Erythroblast (primary cell): ENCODE data around the gene CROCC2.

Experiments used
- GATA1 ChIP-seq: IDR thresholded peaks from 2 replicates; pipeline ENCODE4 v1.6.1; 2011; ENCODE audit warnings: low read depth, mild to moderate bottlenecking, control low read depth, low read length, moderate library complexity
- POLR2A ChIP-seq: IDR thresholded peaks from 2 replicates; pipeline ENCODE4 v1.6.1; 2011; ENCODE audit warnings: mild to moderate bottlenecking, low read length

DNA sequence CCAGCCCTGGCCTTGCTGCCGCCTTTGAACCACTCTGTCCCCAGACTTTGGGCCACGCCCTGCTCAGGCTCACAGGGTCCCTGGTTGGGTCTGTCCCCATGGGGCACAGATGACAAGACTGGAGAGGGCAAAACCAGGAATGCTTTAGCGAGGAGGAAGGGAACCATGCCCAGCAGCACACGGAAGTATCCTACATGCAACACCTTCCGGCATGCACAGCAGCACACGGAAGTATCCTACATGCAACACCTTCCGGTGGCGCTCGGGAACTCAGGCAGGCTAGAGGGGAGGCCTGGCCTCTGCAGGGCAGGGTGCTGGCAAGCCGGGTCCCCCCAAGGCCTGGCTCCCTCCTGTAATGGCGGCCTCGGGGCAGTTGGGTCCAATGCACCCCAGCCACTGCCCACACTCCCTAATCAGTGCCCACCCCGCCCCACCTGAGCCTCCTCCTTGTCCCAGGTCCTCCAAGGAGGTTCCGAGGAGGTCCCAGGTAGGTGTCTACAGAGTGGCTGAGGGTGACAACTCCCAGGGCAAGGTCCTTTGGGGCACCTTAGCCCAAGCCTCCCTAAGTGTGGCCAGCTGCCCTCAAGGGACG, 58.7 kb downstream of the CROCC2 start:
- TF ChIP-seq POLR2A, result no peak
- TF ChIP-seq GATA1, result no peak
